NOMO-1 treated with DMSO at 0.1 percent for 48 hours (cell line): ENCODE results near the gene PPIA.
A peak's percentile ranks its signal among the peaks of the same experiment; 100 is the strongest.

Experiments used
- DNase-seq: peaks from one replicate; lab custom pipeline; 2025; ENCODE audit not compliant: unreplicated experiment; lab: John Stamatoyannopoulos, UW

PPIA gene

DNA sequence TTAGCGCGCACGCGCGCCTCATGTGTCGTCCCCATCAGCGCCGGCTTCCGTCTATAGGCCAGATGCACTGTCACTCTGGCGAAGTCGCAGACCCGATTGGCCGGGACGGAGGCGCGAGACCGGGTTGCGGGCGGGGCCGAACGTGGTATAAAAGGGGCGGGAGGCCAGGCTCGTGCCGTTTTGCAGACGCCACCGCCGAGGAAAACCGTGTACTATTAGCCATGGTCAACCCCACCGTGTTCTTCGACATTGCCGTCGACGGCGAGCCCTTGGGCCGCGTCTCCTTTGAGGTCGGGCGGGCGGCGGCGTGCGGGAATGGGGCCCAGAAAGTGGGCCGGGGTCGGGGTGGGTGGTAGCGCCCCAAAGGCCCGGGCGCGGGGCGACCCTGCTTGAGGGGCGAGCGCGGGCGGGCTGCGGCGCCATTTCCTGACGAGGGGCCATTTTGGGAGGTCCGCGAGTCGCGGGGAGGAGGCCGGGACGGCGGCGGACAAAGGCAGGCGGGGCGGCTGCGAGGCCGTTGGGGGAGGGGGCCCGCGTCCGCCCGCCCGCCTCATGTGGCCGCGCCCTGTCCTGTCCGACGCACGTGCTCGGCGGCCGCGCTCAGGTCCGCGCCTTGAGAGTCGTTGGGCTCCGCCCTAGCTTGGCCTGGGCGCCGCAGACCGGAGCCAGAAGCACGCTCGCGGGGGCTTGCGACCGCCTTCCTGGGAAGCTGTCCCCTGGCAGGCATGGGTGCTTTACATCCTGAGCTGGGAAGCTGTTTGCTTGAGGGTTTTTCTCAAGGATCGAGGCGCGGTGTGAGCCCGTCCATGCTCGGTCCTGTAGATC, at the start of gene PPIA:
Gene PPIA, plus strand, starts transcription at position 178 of the 825 bp plus-strand sequence. Its CDS starts 44 bp downstream, at position 222.
- DNase-seq = peak; percentile 94

DNA sequence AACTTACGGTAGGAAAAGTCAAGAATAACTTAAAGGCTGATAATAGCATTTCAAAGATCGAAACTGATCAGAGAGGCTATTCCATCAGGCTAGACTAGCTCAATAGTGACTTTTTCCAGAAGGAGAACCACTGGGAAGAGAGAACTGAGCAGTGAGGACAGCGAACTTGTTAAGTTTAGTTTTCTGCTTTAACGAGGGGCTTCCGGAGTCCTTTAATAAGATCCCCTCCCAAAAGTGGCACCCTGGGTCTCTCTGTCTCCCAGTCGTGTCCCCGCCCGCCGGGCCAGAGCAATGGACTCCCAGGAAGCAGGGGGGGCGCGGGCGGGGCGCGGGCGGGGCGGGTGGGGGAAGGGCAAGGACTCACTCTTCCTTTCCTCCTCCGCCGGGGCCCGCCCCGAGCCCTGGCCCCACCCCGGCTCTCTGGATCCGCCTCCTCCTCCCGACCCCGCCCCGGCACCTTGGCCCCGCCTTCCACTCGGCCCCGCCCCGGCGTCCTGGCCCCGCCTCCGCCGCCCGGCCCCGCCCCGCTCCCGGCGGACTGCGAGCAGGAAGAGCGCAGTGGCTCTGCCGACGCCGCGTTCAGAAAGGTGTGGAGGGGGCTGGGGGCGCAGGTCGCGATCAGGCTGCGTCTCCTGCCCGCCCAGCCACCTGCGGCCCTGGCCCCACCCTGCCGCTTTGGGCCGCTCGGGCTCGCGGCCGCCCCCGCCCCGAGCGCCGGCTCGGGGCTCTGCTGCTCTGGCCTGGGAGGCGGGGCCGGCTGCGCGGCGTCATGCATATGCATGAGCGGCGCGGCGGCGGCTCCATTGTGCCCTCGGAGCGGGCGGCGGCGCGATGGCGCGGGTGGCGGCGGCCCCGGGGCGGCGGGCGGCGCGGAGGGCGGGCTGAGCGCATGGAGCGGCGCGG, 48.2 kb upstream of the PPIA start, which contains the start of gene ZMIZ2:
Gene ZMIZ2, plus strand, starts transcription at position 803 of the 903 bp plus-strand sequence. CDS start 7,403 bp downstream, outside the sequence.
- peak; percentile 71 for DNase-seq

DNA sequence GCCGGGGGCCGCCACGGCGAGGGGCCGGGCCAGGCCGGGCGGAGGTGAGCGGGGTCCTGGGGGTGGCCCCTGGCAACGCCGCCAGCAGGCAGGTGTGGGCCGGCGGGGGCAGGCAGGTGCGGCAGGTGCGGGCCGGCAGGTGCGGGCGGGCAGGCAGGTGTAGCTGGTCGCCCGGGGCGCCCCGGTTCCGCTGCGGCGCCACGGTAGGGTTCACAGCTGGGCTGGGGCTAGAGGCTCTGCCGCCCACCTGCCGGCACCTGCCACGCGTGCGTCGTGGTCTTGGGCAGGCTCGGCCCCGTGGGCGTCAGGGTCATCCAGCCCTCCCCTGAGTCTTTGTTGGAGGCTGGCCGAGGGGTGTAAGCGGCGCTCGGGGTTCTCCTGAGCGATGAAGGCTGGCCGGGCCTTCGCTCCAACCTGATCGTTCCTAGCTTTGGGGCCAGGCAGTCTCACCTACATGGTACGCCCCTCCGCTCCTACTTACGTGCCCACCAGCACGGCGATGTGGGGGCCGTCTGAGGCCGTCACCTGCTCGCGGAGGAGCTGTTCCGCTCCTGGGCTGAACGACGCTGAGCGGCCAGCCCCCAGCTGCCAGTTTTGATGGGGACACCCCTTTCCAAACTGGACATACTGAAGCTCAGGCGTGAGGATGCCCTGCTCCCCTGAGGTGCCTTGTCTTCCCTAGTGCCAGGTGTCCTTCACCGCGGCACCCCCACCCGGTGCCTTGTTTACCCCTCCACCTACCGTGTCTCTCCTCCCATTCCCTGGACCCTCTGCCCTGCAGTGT, 47.3 kb upstream of the PPIA start:
- DNase-seq = no peak

GRCh38 chr7:44749992-44750391, 46.5 kb upstream of the PPIA start:
- DNase-seq = no peak

DNA sequence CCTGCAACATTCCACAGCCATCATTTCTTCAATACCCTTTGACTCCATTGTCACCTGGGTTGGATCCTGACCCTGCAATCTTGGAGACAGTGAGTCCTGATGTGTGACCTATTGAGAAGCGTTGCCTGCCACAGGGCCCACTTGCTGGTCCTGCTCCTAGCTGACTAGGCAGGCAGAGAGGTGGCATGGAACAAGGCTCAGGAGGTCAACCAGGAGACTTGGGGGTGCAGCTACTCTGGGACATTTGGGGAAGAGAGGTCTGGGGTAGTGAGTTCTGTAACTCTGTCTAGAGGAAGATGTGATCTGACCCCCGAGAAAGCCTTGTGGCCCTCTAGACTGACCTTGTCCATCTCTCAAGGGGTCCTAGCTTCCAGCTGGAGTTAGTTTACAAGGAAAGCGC, 46.1 kb upstream of the PPIA start:
- DNase-seq = no peak

DNA sequence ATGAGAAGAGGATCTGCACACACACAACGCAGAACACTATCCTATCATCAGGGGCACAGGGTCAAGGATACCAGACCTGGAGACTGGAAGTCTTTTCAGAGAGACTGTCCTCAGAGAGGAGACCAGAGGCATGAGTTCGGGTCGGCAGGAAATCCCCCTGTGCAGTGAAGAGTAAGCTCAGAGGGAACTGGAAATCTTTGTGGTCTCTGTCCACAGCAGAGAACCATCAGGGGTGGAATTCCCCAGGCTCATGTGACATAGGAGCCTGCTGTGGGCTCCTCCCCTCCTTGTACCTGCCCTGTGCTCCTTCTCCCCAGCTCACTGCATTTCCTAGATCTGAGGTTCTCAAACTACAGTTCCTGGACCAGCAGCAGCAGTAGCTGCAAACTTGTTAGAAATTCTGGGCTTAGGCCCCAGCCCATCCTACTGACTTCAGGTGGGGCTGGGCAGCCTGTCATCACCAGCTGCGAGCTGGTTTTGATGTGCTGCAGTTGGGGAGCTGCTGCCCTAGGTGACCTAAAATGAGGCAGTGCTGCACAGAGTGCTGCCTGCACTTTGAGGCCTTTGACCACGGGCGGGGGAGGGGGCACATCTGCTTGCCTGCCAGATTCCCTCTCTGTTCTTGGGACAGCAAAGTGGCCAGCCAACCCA, 45.4 kb upstream of the PPIA start:
- DNase-seq = no peak

- DNase-seq = no peak
Measured at GRCh38 chr7:44752822-44753221, 43.7 kb upstream of the PPIA start.

GRCh38 chr7:44754802-44755697, 41.4 kb upstream of the PPIA start:
- DNase-seq = no peak

DNA sequence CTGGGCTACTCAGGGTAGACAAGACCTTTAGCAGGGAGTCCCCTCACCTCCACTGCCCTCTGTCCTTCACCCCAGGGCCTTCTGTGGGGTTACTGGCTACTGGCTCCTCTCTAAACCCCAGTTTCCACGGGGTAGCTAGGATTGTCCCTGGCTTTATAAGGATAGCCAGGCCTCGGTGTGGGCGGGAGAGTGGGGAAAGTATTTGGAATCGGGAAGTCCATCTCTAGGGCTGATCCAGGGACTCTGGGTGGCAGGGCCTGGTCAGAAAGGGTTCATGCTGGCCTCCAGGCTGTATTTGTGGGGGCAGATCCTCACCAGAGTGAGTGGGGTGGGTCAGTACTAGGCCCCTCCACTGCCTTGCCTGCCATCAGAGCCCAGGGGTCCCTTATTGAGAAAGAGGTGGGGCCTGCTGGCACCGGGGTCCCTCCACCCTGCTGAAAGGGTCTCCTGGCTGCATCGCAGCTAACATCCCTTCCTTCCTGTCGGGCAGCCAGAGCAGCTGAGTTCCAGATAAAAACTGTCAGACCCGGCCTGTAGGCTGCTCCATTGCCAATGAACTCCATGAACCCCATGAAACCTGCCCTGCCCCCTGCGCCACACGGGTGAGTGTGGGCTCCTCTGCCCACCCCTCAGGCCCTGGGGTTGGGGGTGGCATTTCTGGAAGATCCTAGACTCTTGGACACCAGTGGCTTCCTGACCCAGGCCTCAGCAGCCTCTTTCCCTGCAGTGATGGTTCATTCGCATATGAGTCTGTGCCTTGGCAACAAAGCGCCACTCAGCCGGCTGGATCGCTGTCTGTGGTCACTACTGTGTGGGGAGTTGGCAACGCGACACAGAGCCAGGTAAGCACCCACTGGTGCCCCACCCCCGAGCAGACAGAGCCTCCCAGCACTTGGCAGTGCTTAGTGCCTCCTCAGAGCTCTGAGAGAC, 40.5 kb upstream of the PPIA start:
- DNase-seq = no peak

DNA sequence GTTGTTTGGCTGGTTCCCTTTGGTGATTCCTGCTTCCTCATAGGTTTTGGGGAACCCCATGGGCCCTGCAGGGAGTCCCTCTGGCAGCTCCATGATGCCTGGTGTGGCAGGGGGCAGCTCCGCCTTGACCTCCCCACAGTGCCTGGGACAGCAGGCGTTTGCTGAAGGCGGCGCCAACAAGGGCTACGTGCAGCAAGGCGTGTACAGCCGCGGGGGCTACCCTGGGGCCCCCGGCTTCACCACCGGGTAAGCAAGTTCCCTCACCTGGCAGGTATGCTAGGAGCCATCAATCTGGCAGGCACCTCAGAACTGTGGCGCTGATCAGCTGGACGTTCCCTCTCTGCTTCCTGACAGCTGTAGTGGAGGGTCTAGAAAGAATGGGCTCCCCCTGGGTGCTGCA, 39.6 kb upstream of the PPIA start:
- DNase-seq = no peak

DNA sequence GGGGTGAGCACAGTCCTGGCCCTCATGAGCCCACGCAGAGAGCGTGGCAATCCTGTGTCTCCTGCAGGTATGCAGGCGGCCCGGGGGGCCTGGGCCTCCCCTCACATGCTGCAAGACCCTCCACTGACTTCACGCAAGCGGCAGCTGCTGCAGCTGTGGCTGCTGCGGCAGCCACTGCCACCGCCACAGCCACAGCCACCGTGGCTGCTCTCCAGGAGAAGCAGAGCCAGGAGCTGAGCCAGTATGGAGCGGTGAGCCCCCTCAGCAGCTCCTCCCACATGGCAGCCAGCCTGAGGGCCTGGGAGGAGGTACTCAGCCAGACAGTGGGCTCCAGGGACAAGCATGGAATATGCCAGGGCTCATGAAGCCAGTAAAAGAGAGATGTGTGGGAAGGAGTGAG, 39.2 kb upstream of the PPIA start:
- DNase-seq = no peak

- DNase-seq = no peak
Measured at GRCh38 chr7:44757739-44758138, 38.7 kb upstream of the PPIA start.

DNA sequence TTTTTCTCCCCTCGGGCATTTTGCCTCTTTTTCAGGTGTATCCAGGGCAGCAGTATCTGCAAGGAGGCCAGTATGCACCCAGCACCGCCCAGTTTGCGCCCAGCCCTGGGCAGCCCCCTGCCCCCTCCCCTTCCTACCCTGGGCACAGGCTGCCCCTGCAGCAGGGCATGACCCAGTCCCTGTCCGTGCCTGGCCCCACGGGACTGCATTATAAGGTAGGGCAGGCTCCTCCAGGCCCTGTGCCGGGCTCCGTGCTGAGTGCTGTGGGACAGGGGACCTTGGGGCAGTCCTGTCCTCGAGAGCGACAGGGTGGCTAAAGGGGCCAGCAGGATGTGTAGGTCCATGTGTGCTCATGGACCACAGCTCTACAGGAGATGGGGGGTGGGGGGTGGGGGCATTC, 37.2 kb upstream of the PPIA start:
- DNase-seq = no peak

DNA sequence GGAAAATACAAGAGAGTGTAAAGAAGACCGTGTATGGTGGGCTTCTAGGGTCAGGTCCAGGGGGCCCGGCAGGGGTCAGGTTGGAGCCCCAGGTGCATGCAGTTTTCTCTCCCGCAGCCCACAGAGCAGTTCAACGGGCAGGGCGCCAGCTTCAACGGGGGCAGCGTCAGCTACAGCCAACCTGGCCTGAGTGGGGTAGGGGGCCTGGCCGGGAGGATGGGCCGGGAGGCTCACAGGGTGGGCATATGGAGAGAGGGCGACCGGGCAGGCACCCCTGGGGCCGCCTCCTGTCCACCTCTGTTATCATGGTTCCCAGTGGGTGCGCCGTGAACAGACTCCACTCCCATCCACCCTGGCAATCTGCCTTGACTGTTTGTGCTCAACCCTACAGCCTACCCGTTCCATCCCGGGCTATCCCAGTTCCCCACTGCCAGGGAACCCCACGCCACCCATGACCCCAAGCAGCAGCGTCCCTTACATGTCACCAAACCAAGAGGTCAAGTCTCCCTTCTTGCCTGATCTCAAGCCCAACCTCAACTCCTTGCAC, 36.4 kb upstream of the PPIA start:
- DNase-seq = no peak

DNA sequence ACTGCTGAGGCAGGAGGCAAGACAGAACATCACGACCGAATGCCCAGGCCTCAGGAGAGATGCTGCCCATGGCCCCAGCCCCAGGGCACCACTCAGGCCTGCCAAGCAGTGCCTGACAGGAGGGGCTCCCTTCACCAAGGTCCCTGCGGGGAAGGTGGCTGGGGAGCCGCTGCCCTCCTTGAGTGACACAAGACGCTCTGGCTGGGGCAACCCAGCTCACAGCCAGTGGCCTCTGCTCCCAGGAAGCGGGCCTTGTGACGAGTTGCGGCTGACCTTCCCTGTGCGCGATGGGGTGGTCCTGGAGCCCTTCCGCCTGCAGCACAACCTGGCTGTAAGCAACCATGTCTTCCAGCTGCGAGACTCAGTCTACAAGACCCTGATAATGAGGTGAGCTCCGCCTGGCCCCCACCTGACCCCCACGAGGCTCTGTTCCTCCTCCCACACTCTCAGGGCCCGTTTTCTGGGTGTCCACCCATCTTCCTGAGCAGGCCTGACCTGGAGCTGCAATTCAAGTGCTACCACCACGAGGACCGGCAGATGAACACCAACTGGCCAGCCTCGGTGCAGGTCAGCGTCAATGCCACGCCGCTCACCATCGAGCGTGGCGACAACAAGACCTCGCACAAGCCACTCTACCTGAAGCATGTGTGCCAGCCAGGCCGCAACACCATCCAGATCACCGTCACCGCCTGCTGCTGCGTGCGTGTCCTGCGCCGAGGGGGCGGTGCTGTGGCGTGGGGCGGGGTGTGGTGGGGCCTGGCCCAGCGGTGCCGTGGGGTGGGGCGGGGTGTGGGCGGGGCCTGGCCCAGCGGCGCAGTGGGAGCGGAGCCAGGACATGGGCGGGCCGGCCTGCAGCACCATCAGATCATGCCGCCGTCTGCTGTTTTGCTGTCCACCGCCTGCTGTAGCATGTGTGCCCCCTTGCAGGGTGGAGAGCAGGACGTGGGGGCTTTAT, 35.0 kb upstream of the PPIA start:
- DNase-seq = no peak

DNA sequence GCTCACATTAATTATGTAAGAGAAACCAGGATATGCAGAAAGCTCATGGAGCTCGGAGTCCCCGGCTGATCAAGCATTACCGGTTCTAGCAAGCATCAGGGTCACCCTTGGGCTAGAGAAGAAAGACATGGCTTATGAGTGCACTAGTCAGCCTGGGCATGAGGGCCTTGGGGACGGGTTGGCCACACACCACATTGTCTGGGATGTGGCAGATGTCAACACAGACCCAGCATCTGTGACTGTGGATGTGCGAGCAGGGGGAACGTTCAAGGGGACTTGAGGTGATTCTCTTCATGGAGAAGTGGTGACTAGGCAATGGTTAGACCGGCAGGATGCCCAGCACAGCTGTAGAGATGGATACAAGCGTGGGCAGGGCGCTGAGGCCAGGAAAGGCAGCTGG, 34.2 kb upstream of the PPIA start:
- DNase-seq = no peak
